GM12878 (cell line): Measurements from ENCODE around the gene TMEM14C.

Source experiments
- CHD1 ChIP-seq: IDR thresholded peaks from 2 replicates; pipeline ENCODE4 v1.6.1; 2012; ENCODE audit warnings: low read depth, low read length, improper control_type of control experiment
- ETV6 ChIP-seq, 2 experiments: fragments of 450-650 bp in 1 of 2; IDR thresholded peaks in 1 of 2; conservative IDR thresholded peaks in 1 of 2; 2 replicates each; pipeline ENCODE4 v1.6.1; 2014; ENCODE audit warnings: antibody characterized with exemption in 1 of 2, borderline replicate concordance in 1 of 2, low read depth in 1 of 2, mild to moderate bottlenecking in 1 of 2, moderate library complexity in 1 of 2
- POLR2A ChIP-seq: IDR thresholded peaks from 2 replicates; pipeline ENCODE4 v1.6.1; 2011; ENCODE audit warnings: low read depth, mild to moderate bottlenecking, low read length
- RAD21 ChIP-seq: IDR thresholded peaks from 2 replicates; pipeline ENCODE4 v1.6.1; 2011; ENCODE audit warnings: mild to moderate bottlenecking, low read depth, low read length, moderate library complexity; ENCODE audit not compliant: insufficient read depth
- RCOR1 ChIP-seq: conservative IDR thresholded peaks from 2 replicates; pipeline ENCODE4 v1.6.1; 2012; ENCODE audit warnings: low read depth, low read length, improper control_type of control experiment
- TAF1 ChIP-seq: IDR thresholded peaks from 2 replicates; pipeline ENCODE4 v1.6.1; 2011; ENCODE audit warnings: mild to moderate bottlenecking, low read depth, low read length, borderline replicate concordance
- ZNF274 ChIP-seq: IDR thresholded peaks from one replicate; pipeline ENCODE4 v1.8.0; 2011; ENCODE audit not compliant: insufficient read length, insufficient read depth
- TF ChIP-seq, protein P1 (sequence below): fragments of 150-350 bp; IDR thresholded peaks from 2 replicates; pipeline ENCODE4 v1.6.1; 2014; ENCODE audit warnings: mild to moderate bottlenecking, low read depth, low read length
- TF ChIP-seq, protein P2 (sequence below): fragments of 450-650 bp; IDR thresholded peaks from 2 replicates; pipeline ENCODE4 v1.6.1; 2014; ENCODE audit warnings: mild to moderate bottlenecking

DNA sequence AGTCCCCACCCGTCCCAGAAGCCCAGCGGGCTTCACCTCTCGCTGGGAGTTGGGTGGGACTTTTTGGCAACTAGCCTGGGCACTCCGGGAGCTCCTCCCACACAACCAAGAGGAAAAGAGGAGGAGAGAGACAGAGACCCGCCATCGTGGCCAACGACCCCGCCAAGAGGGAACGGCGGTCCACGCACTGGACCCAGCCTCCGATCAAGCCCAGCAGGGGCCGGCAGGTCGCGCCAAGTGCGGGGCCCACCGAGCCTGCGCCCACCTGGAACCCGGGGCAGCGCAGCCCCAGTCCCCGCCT, 3.0 kb upstream of the TMEM14C start:
- TF ChIP-seq, protein P1, sequence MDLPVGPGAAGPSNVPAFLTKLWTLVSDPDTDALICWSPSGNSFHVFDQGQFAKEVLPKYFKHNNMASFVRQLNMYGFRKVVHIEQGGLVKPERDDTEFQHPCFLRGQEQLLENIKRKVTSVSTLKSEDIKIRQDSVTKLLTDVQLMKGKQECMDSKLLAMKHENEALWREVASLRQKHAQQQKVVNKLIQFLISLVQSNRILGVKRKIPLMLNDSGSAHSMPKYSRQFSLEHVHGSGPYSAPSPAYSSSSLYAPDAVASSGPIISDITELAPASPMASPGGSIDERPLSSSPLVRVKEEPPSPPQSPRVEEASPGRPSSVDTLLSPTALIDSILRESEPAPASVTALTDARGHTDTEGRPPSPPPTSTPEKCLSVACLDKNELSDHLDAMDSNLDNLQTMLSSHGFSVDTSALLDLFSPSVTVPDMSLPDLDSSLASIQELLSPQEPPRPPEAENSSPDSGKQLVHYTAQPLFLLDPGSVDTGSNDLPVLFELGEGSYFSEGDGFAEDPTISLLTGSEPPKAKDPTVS, result no peak
- TF ChIP-seq RAD21 (no peak), ZNF274 (no peak), RCOR1 (no peak), ETV6 (conservative IDR thresholded peaks at IDR 0.05 in 1 of 2, IDR thresholded peaks at IDR 0.05 in 1 of 2; ENCODE audit: borderline replicate concordance in 1 of 2, low read depth in 1 of 2) (no peak), TAF1 (no peak), CHD1 (no peak), POLR2A (no peak)
- TF ChIP-seq, protein P2, sequence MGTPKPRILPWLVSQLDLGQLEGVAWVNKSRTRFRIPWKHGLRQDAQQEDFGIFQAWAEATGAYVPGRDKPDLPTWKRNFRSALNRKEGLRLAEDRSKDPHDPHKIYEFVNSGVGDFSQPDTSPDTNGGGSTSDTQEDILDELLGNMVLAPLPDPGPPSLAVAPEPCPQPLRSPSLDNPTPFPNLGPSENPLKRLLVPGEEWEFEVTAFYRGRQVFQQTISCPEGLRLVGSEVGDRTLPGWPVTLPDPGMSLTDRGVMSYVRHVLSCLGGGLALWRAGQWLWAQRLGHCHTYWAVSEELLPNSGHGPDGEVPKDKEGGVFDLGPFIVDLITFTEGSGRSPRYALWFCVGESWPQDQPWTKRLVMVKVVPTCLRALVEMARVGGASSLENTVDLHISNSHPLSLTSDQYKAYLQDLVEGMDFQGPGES, result no peak
